Heart left ventricle (tissue), 13 donors: ENCODE data around the gene LHX6.

Experiments
- CTCF ChIP-seq, 12 donors: fragments of 200-600 bp; sonication (generic) in 4 of 12; IDR thresholded peaks; one replicate each; pipeline versions ENCODE4 v1.5.0 to v1.8.0; 2018 to 2022; ENCODE audit warnings: antibody characterized with exemption in 12 of 12, mild to moderate bottlenecking in 5 of 12
- POLR2A ChIP-seq, 2 donors: fragments of 450-650 bp; IDR thresholded peaks; one replicate each; pipeline ENCODE4 v1.6.1; 2017; ENCODE audit warnings: antibody characterized with exemption in 2 of 2, mild to moderate bottlenecking in 2 of 2, moderate library complexity in 2 of 2
- donor health status: ischemic (EF 13 %, LVEDD 7.1; RV severe dilation, severe dysfunction).
- donor health status: DM: no; HTN: yes; CAD: no.
- donor health status: DM: no; HTN: no; CAD: no.
- donor health status: ischemic (EF 25% LVEDD 6.9; RV normal size, moderate dysfunction).
- donor health status: ischemic (EF 25% LVEDD 5.7; RV mildly dilated, moderate dysfunction).
- donor health status: ischemic (EF 35%, LVEDD 5.7; RV mildly dilated, moderate dysfunction).
- donor health status: nonischemic (EF 11% LVEDD 7.7; RV severe dilation, severe dysfunction).
- donor health status: DM: yes; HTN: yes; CAD: no.
- donor health status: PGD.
- donor health status: ischemic (EF 29% LVEDD 5.4; RV normal size, mild dysfunction).
- donor health status: nonischemic (EF 23%, LVEDD 6.1; RV moderate dilation, normal function).

- no peak for TF ChIP-seq POLR2A (IDR thresholded peaks at IDR 0.05)
- no peak for TF ChIP-seq CTCF (IDR thresholded peaks at IDR 0.05)
These were observed 12.5 kb downstream of the LHX6 start for GRCh38 chr9:122216138-122216797.
